NAMALWA (cell line): Measurements from ENCODE around the gene CYTH4.

Experiments used
- DNase-seq: peaks from one replicate; pipeline ENCODE4 v3.0.0-alpha.2; 2015; ENCODE audit warnings: low spot score

CYTH4 gene

DNA sequence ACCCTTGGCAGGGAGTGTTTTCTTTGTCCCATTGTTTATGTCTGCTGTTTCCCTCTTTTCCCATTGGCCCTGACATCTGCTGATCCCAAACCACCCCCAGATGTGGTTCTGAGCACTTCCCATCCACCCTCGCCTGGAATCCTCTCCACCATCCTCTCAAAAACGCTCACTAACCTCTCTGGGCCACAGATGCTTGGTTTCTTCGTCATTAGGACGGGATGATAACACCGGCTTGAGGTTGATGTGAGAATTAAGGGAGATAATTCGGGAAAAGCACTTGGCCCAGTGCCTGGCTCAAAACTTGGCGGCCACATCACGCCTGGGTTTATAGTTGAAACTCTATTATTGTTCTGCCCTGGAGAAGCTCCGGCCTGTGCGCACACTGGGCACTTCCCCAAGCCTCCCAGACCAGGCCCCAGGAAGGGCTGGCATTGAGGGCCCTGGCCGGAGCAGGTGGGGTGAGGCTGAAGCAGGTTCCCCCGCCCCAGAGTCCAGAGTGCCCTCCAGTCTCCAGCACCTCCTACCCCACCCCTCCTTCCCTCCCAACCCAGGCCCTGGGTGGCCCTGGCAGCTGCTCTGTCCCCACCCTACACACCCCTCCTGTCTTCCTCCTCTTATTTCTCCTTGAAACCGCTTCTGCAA is 63.7 kb downstream of the CYTH4 start:
- no peak for DNase-seq

DNA sequence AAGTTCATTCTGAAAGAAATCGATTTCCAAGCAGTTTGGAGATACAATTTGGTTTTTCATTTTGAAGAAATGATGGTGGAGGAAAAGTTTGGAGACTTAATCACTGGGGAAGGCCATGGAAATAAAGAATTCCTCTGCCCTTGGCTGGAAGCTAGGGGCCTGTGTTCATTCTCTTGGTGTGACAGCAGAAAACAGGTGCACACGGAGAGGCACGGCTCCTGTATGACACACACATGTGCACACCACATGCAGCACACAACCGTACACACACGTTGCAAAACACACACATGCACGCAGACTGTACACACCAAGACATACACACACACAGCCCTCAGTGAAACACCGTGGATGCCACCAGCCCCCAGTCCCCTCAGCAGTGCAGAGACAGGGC is 64.2 kb downstream of the CYTH4 start:
- no peak for DNase-seq

DNA sequence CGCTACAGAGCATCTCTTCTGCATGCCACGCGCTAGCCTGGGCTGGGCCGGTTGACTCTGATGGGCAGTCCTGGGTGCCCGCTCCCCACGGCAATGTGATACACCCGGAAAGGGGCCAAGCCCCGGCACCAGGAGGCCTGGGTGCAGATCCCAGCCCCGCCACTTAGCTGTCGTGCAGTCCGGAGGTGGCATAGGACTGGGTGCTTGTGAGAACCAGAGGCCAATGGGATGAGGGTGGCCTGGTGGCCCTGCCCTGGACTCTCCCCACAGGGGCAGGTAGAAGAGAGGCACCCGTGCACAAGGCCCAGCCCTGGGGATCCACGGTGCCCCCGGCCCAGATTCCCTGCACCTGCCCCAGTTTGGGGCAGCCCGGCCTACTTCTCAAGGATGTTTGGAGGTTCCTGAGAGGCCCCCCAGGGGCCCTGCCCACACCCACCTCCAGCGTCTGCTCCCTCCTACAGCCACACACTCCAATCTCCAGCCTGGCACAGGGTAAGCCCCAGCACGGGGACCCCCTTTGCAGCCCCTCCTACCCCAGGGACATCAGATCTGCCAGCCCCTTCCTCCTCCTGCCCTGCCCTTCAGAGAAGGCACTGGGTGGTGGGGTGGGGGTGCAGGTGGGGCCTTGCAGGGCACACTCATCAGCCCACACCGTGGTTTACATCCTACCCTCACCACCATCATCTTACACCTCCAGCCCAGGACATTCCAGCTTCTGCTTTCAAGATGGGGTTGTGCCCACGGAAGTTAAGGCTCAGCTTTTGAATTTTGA is 66.9 kb downstream of the CYTH4 start:
- no peak for DNase-seq

GRCh38 chr22:37351232-37351631 is 68.9 kb downstream of the CYTH4 start:
- DNase-seq = no peak

GRCh38 chr22:37352481-37352880 is 70.2 kb downstream of the CYTH4 start:
- no peak for DNase-seq

GRCh38 chr22:37353839-37354238 is 71.5 kb downstream of the CYTH4 start:
- DNase-seq = no peak

DNA sequence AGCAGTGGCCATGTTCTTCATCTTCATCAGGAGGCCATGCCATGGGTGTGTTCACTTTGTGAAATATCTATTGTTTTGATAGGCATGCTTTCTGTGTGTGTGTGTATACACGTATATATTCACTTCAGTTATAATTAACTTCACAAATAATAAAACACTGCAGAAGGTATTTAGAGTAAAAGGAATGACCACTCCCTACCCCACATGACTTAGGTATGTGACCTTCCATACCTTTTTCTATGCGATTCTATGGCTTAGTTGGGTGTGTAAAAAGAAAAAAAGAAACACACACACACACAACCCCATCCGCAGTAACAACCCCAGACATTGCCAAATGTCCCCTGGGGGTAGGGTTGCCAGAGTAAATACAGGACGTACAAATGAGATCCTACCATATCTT is 72.0 kb downstream of the CYTH4 start:
- no peak for DNase-seq

- DNase-seq = no peak
Observed at GRCh38 chr22:37354670-37355069, 72.4 kb downstream of the CYTH4 start.

DNA sequence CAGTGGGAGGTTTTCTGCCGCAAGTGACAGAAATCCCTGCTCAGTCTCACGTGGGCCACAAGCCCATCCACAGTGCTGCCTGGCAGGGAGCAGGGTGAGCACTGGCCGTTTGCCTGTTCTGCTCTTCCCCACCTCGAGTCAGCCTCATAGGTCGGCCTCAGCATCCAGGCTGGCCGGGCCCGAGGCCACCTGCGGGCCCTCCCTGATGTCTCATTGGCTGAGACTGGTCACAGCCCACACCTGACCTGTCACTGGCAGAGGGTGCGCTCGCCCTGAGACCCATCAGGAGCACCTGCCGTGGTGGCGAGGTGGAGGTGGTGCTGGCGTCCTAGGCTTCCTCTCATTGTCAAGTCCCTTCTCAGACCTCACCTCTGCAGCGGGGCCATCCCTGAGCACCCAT is 72.9 kb downstream of the CYTH4 start:
- no peak for DNase-seq

- no peak for DNase-seq
Observed at GRCh38 chr22:37356922-37357321, 74.6 kb downstream of the CYTH4 start.

- no peak for DNase-seq
Observed at GRCh38 chr22:37357446-37358075, 75.3 kb downstream of the CYTH4 start.

- DNase-seq = no peak
Observed at GRCh38 chr22:37358386-37358785, 76.1 kb downstream of the CYTH4 start.

DNA sequence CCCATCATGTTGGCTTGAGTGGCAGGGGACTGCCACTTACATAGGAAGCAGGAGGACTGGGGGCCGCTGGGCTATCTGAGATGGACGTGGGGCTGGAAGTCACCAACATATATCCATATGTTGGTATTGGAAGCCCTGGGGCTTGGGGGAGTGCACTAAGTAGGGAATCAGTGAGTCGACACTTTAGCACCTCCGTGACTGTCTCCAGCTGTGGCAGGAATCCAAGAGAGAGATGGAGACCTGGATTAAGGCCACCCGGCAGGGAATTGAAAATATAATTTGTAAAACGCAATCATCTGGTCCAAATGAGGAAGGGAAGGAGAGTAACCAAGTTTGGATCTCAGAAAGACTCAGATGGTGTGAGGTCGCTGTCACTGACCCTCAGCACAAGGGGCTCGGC is 76.6 kb downstream of the CYTH4 start:
- DNase-seq = no peak

DNA sequence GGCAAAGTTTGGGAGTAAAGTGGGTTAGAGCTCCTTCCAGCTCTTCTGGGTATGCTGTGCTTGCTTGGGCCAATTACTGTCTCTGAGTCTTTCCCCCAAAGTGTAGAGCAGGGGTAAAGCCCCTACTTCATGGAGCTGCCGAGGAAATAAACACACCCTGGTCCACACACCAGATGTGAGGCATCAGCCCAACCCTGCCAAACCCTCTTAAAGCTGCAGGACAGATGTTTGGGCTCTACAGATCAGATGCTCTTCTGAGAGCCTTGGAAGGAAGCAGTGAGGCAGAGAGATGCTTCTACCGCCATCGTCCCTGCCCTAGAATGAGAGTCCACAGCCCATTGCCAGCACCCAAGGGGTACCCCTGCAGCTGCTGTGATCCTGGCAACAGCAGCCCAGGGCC is 80.3 kb downstream of the CYTH4 start:
- DNase-seq = no peak

GRCh38 chr22:37363261-37363992 is 81.1 kb downstream of the CYTH4 start:
- no peak for DNase-seq
